DND-41 (cell line): ENCODE measurements around the gene GOLGA1.

Experiments
- ATAC-seq: fragments of 200-7000 bp; cut with Tn5 transposase; 3 replicates; pipeline ENCODE4 v1.9.1; 2021; ENCODE audit warnings: low read depth; ENCODE audit not compliant: insufficient read depth
- DNase-seq: peaks from one replicate; pipeline ENCODE4 v3.0.0-alpha.2; 2020
- H2AFZ ChIP-seq: 2 replicates; pipeline ENCODE4 v1.6.0; 2012; ENCODE audit warnings: low read depth, low read length
- H3K27ac ChIP-seq: 2 replicates; pipeline ENCODE4 v1.5.1; 2012; ENCODE audit warnings: low read length, inconsistent platforms
- H3K27me3 ChIP-seq: fragments of 200-600 bp; sonication (generic); 2 replicates; pipeline ENCODE4 v1.6.0; 2012; ENCODE audit warnings: low read length, mild to moderate bottlenecking, inconsistent platforms; ENCODE audit not compliant: insufficient read depth, poor library complexity
- H3K36me3 ChIP-seq: 2 replicates; pipeline ENCODE4 v1.5.1; 2012; ENCODE audit warnings: low read length, inconsistent platforms; ENCODE audit not compliant: insufficient read depth
- H3K4me1 ChIP-seq: 2 replicates; pipeline ENCODE4 v1.5.1; 2012; ENCODE audit warnings: mild to moderate bottlenecking, low read length; ENCODE audit not compliant: insufficient read depth
- H3K4me2 ChIP-seq: 2 replicates; pipeline ENCODE4 v1.6.0; 2012; ENCODE audit warnings: mild to moderate bottlenecking, moderate library complexity, low read length, inconsistent platforms; ENCODE audit not compliant: insufficient read depth
- H3K4me3 ChIP-seq, 2 experiments: fragments of 200-600 bp in 1 of 2; shearing (Covaris generic) in 1 of 2; 2 replicates each; pipeline ENCODE4 v1.5.1; 2012 to 2016; ENCODE audit warnings: inconsistent platforms in 2 of 2, low read length in 2 of 2, mild to moderate bottlenecking in 2 of 2, low read depth in 1 of 2, moderate library complexity in 1 of 2
- H3K79me2 ChIP-seq: 2 replicates; pipeline ENCODE4 v1.6.0; 2012; ENCODE audit warnings: low read length, inconsistent platforms; ENCODE audit not compliant: insufficient read depth
- H3K9ac ChIP-seq: 2 replicates; pipeline ENCODE4 v1.6.0; 2012; ENCODE audit warnings: low read depth, mild to moderate bottlenecking, inconsistent platforms, low read length, moderate library complexity
- H3K9me3 ChIP-seq: 2 replicates; pipeline ENCODE4 v1.5.1; 2012; ENCODE audit warnings: low read length, moderate library complexity, mild to moderate bottlenecking, inconsistent platforms; ENCODE audit not compliant: insufficient read depth, severe bottlenecking
- H4K20me1 ChIP-seq: 2 replicates; pipeline ENCODE4 v1.6.0; 2012; ENCODE audit warnings: low read length; ENCODE audit not compliant: insufficient read depth
- EZH2 ChIP-seq: IDR thresholded peaks from 3 replicates; pipeline ENCODE4 v1.6.1; 2012; ENCODE audit warnings: borderline replicate concordance, low read depth, mild to moderate bottlenecking, moderate library complexity, low read length, inconsistent platforms; ENCODE audit not compliant: severe bottlenecking
- TF ChIP-seq, protein P1 (sequence below): IDR thresholded peaks from 2 replicates; pipeline ENCODE4 v1.5.1; 2012; ENCODE audit warnings: borderline replicate concordance, low read length, moderate library complexity, mild to moderate bottlenecking; ENCODE audit not compliant: poor library complexity, severe bottlenecking; ENCODE audit errors: extremely low read depth

The GOLGA1 gene

GRCh38 chr9:124975131-124975530 is 34.2 kb upstream of the GOLGA1 start:
- ATAC-seq (no peak), DNase-seq (no peak)
- Histone ChIP-seq H3K27ac (no peak overlapping the region), H3K4me1 (no peaks in the 10 kb centered on the region), H3K27me3 (no peaks in the 10 kb centered on the region), H3K36me3 (peaks cover 54% of the 10 kb centered on the region), H3K9ac (no peak overlapping the region), H2AFZ (no peak overlapping the region), H4K20me1 (no peaks in the 10 kb centered on the region), H3K79me2 (no peaks in the 10 kb centered on the region), H3K4me3 (no peak overlapping the region), H3K4me2 (no peak overlapping the region), H3K9me3 (no peaks in the 10 kb centered on the region)
- no peak for TF ChIP-seq EZH2
- TF ChIP-seq, protein P1, sequence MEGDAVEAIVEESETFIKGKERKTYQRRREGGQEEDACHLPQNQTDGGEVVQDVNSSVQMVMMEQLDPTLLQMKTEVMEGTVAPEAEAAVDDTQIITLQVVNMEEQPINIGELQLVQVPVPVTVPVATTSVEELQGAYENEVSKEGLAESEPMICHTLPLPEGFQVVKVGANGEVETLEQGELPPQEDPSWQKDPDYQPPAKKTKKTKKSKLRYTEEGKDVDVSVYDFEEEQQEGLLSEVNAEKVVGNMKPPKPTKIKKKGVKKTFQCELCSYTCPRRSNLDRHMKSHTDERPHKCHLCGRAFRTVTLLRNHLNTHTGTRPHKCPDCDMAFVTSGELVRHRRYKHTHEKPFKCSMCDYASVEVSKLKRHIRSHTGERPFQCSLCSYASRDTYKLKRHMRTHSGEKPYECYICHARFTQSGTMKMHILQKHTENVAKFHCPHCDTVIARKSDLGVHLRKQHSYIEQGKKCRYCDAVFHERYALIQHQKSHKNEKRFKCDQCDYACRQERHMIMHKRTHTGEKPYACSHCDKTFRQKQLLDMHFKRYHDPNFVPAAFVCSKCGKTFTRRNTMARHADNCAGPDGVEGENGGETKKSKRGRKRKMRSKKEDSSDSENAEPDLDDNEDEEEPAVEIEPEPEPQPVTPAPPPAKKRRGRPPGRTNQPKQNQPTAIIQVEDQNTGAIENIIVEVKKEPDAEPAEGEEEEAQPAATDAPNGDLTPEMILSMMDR: no peak

GRCh38 chr9:124973807-124974206 is 32.9 kb upstream of the GOLGA1 start:
- H3K36me3 ChIP-seq: peaks cover 55% of the 10 kb centered on the region

DNA sequence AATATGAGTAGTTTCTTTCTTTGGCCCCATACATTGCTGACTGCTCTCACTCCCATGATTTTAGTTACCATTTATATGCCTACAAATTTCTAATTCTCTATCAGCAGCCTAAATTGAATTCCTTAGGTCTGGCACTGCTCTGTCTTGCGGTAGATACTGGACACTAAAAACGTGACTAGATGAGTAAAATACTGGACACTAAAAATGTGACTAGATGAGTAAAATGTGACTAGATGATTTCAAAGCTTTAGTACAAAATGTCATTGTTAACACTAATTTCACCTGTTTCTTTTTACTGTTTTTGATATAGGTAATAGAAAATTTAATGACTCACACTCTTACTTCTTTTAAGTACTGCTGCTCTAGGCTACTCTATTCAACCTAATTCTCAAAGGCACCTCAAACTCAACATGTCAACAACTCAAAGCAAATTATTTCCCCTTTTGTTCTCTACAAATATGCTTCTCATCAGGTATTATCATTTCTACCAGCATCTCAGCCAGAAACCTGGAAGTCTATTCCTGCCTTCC is 31.4 kb upstream of the GOLGA1 start:
- Histone ChIP-seq H3K9ac (no peak overlapping the region), H3K27ac (no peak overlapping the region), H2AFZ (no peak overlapping the region), H3K9me3 (no peaks in the 10 kb centered on the region), H3K79me2 (no peaks in the 10 kb centered on the region), H3K4me2 (no peak overlapping the region), H3K4me1 (peaks cover 9% of the 10 kb centered on the region), H3K27me3 (no peaks in the 10 kb centered on the region), H4K20me1 (no peaks in the 10 kb centered on the region), H3K4me3 (no peak overlapping the region), H3K36me3 (peaks cover 65% of the 10 kb centered on the region)
- DNase-seq (no peak), ATAC-seq (no peak)
- no peak for TF ChIP-seq EZH2
- TF ChIP-seq, protein P1: no peak

More at GRCh38 chr9:124973807-124974206, 32.9 kb upstream of the GOLGA1 start:
- H3K9me3 ChIP-seq: no peaks in the 10 kb centered on the region
- no peak overlapping the region for H3K4me3 ChIP-seq
- ATAC-seq (no peak), DNase-seq (no peak)
- no peaks in the 10 kb centered on the region for H3K27me3 ChIP-seq
- H3K4me2 ChIP-seq: no peak overlapping the region
- H3K9ac ChIP-seq: no peak overlapping the region
- H3K4me1 ChIP-seq: no peaks in the 10 kb centered on the region
- no peaks in the 10 kb centered on the region for H3K79me2 ChIP-seq
- H3K27ac ChIP-seq: no peak overlapping the region
- no peak for TF ChIP-seq EZH2
- TF ChIP-seq, protein P1: no peak
- H4K20me1 ChIP-seq: no peaks in the 10 kb centered on the region
- no peak overlapping the region for H2AFZ ChIP-seq

- no peaks in the 10 kb centered on the region for H3K9me3 ChIP-seq
- no peak overlapping the region for H3K4me3 ChIP-seq
- peaks cover 48% of the 10 kb centered on the region for H3K36me3 ChIP-seq
- H3K4me1 ChIP-seq: peaks cover 29% of the 10 kb centered on the region
- H3K9ac ChIP-seq: no peak overlapping the region
- TF ChIP-seq EZH2: no peak
- TF ChIP-seq, protein P1: no peak
- H2AFZ ChIP-seq: no peak overlapping the region
- no peaks in the 10 kb centered on the region for H3K79me2 ChIP-seq
- no peaks in the 10 kb centered on the region for H3K27me3 ChIP-seq
- no peaks in the 10 kb centered on the region for H4K20me1 ChIP-seq
- ATAC-seq (no peak), DNase-seq (no peak)
- H3K4me2 ChIP-seq: no peak overlapping the region
- H3K27ac ChIP-seq: no peak overlapping the region
These were observed 28.5 kb upstream of the GOLGA1 start for GRCh38 chr9:124969401-124969800.
